Fibroblast of mammary gland (primary cell): ENCODE results near the gene LRIT1.

ENCODE experiments used
- DNase-seq: peaks from one replicate; pipeline ENCODE4 v3.0.0-alpha.2; 2010; ENCODE audit warnings: low read depth
- H3K4me3 ChIP-seq: 2 replicates; pipeline ENCODE4 v1.5.1; 2011; ENCODE audit warnings: low read depth, mild to moderate bottlenecking, low read length, moderate library complexity; ENCODE audit not compliant: control insufficient read depth
- CTCF ChIP-seq: conservative IDR thresholded peaks from 2 replicates; pipeline ENCODE4 v1.5.1; 2011; ENCODE audit warnings: low read depth, low read length, inconsistent platforms; ENCODE audit not compliant: control insufficient read depth, insufficient read depth

LRIT1 gene

GRCh38 chr10:84270708-84271107 is 29.4 kb upstream of the LRIT1 start:
- DNase-seq = no peak
- no peak for TF ChIP-seq CTCF
- no peak overlapping the region for H3K4me3 ChIP-seq

GRCh38 chr10:84269773-84270172 is 28.4 kb upstream of the LRIT1 start:
- no peak for TF ChIP-seq CTCF
- H3K4me3 ChIP-seq = no peak overlapping the region
- peak; percentile 66 for DNase-seq

GRCh38 chr10:84269162-84269561 is 27.8 kb upstream of the LRIT1 start:
- no peak overlapping the region for H3K4me3 ChIP-seq
- TF ChIP-seq CTCF = no peak
- no peak for DNase-seq

- no peak overlapping the region for H3K4me3 ChIP-seq
- TF ChIP-seq CTCF = peak; percentile 75
- DNase-seq = peak; percentile 60
Measured at GRCh38 chr10:84267503-84268126, 26.3 kb upstream of the LRIT1 start.

GRCh38 chr10:84265418-84265817 is 24.1 kb upstream of the LRIT1 start:
- no peak overlapping the region for H3K4me3 ChIP-seq
- TF ChIP-seq CTCF = no peak
- DNase-seq = no peak

- no peak overlapping the region for H3K4me3 ChIP-seq
- peak; percentile 58 for DNase-seq
- peak; percentile 94 for TF ChIP-seq CTCF
Measured at GRCh38 chr10:84264611-84265141, 23.3 kb upstream of the LRIT1 start.
